Small intestine (tissue), 7 donors: ENCODE results near the gene FAM53A. TPM values are rescaled to one million over a fixed set of nuclear protein-coding genes. Genes with fewer than 3 reads are reported as not detected.

Experiments
- DNase-seq, 2 donors: peaks; one replicate each; pipeline versions ENCODE4 v3.0.0 to v3.0.0-alpha.2; 2013
- FAIRE-seq: peaks from 2 replicates; lab custom pipeline; 2012; peaks lifted over from hg19 to GRCh38; lab: Jason Lieb, UNC
- H3K27ac ChIP-seq, 3 donors: one replicate each; pipeline ENCODE4 v1.5.1; 2013; ENCODE audit warnings: low read length in 2 of 3, mild to moderate bottlenecking in 2 of 3, control low read depth in 1 of 3, inconsistent platforms in 1 of 3, low read depth in 1 of 3, moderate library complexity in 1 of 3
- H3K27me3 ChIP-seq, 3 donors: one replicate each; pipeline ENCODE4 v1.6.1; 2013; ENCODE audit warnings: low read length in 3 of 3, inconsistent platforms in 1 of 3; ENCODE audit not compliant: control insufficient read depth in 3 of 3, insufficient read depth in 3 of 3
- H3K36me3 ChIP-seq, 3 donors: one replicate each; pipeline ENCODE4 v1.6.1; 2013; ENCODE audit warnings: low read length in 3 of 3, inconsistent platforms in 1 of 3, low read depth in 1 of 3, mild to moderate bottlenecking in 1 of 3, moderate library complexity in 1 of 3; ENCODE audit not compliant: control insufficient read depth in 3 of 3, insufficient read depth in 2 of 3
- H3K4me1 ChIP-seq, 3 donors: one replicate each; pipeline ENCODE4 v1.6.1; 2013; ENCODE audit warnings: low read length in 2 of 3, inconsistent platforms in 1 of 3, low read depth in 1 of 3, mild to moderate bottlenecking in 1 of 3, moderate library complexity in 1 of 3; ENCODE audit not compliant: control insufficient read depth in 3 of 3, insufficient read depth in 2 of 3
- H3K4me3 ChIP-seq, 3 donors: one replicate each; pipeline ENCODE4 v1.5.1; 2013; ENCODE audit warnings: low read length in 3 of 3, control low read depth in 1 of 3, inconsistent platforms in 1 of 3, low read depth in 1 of 3, mild to moderate bottlenecking in 1 of 3, moderate library complexity in 1 of 3
- H3K9me3 ChIP-seq, 2 donors: one replicate each; pipeline ENCODE4 v1.6.1; 2013; ENCODE audit warnings: low read depth in 1 of 2, low read length in 1 of 2; ENCODE audit not compliant: control insufficient read depth in 2 of 2, insufficient read depth in 1 of 2
- WGBS, 3 donors: extraction: QIAGEN DNeasy Blood & Tissue Kit; methylation state at CpG; one replicate each; pipeline ENCODE4 v1.1.7; 2013; 5-methylcytosine and 5-hydroxymethylcytosine counted together
- polyA plus RNA-seq, 4 donors: library from polyadenylated mRNA; stranded (reverse) in 3 of 4; unstranded in 1 of 4; fragments of 200-250 nt in 3 of 4; fragments of 120-200 nt in 1 of 4; gene quantifications; one replicate each; pipeline versions ENCODE4 v1.2.1 to v1.2.3, GENCODE V29; 2013
- donor health status: healthy with polysubstance abuse.
- donor health status: control.
- donor health status: control.
- donor health status: Bipolar disorder and iron deficiency.
- donor health status: healthy.

Gene FAM53A
- polyA plus RNA-seq, 4 donors = 0.27 to 1.1 (median 0.97) TPM; not detected in 1

GRCh38 chr4:1666391-1666790 lies 17.7 kb downstream of the FAM53A start:
- WGBS, 3 donors = 81 to 83% (median 82%) methylated on average over 12 of the region's 12 CpGs
- DNase-seq = no peak
- no peaks in the 10 kb centered on the region for H3K4me1 ChIP-seq
- no peak for FAIRE-seq
- no peaks in the 10 kb centered on the region for H3K27me3 ChIP-seq
- H3K36me3 ChIP-seq = no peaks in the 10 kb centered on the region
- no peaks in the 10 kb centered on the region for H3K9me3 ChIP-seq
- no peak overlapping the region for H3K4me3 ChIP-seq
- no peak overlapping the region for H3K27ac ChIP-seq

GRCh38 chr4:1664141-1664540 lies 20.0 kb downstream of the FAM53A start:
- no peak for DNase-seq
- Histone ChIP-seq H3K36me3 (no peaks in the 10 kb centered on the region), H3K27ac (no peak overlapping the region), H3K4me1 (no peaks in the 10 kb centered on the region), H3K27me3 (no peaks in the 10 kb centered on the region), H3K9me3 (no peaks in the 10 kb centered on the region), H3K4me3 (no peak overlapping the region)
- WGBS, 3 donors = 83 to 92% (median 91%) methylated on average over 8 of the region's 8 CpGs
- no peak for FAIRE-seq

- Histone ChIP-seq H3K27ac (no peak overlapping the region), H3K4me3 (no peak overlapping the region), H3K36me3 (no peaks in the 10 kb centered on the region), H3K4me1 (no peaks in the 10 kb centered on the region), H3K9me3 (no peaks in the 10 kb centered on the region), H3K27me3 (no peaks in the 10 kb centered on the region)
- WGBS, 3 donors = 94 to 95% (median 95%) methylated on average over 5 of the region's 5 CpGs
- FAIRE-seq (no peak), DNase-seq (no peak)
These were observed 20.6 kb downstream of the FAM53A start for GRCh38 chr4:1663549-1663948.

- Histone ChIP-seq H3K9me3 (no peaks in the 10 kb centered on the region), H3K4me1 (no peaks in the 10 kb centered on the region), H3K36me3 (no peaks in the 10 kb centered on the region), H3K27ac (no peak overlapping the region), H3K4me3 (no peak overlapping the region), H3K27me3 (no peaks in the 10 kb centered on the region)
- WGBS, 3 donors = 87 to 90% (median 88%) methylated on average over 14 of the region's 14 CpGs
- no peak for DNase-seq
- FAIRE-seq = no peak
These were observed 22.4 kb downstream of the FAM53A start for GRCh38 chr4:1661695-1662094.

- WGBS, 3 donors = 73 to 85% (median 79%) methylated on average over 22 to 25 of the region's 25 CpGs
- no peak overlapping the region for H3K4me3 ChIP-seq
- no peaks in the 10 kb centered on the region for H3K36me3 ChIP-seq
- no peaks in the 10 kb centered on the region for H3K9me3 ChIP-seq
- FAIRE-seq (no peak), DNase-seq (no peak)
- no peaks in the 10 kb centered on the region for H3K4me1 ChIP-seq
- H3K27ac ChIP-seq = no peak overlapping the region
- no peaks in the 10 kb centered on the region for H3K27me3 ChIP-seq
These were observed 23.0 kb downstream of the FAM53A start for GRCh38 chr4:1660948-1661677.

- Histone ChIP-seq H3K27ac (no peak overlapping the region), H3K27me3 (no peaks in the 10 kb centered on the region), H3K4me3 (no peak overlapping the region), H3K36me3 (no peaks in the 10 kb centered on the region), H3K4me1 (no peaks in the 10 kb centered on the region), H3K9me3 (no peaks in the 10 kb centered on the region)
- no peak for FAIRE-seq
- DNase-seq = no peak
- 93 to 94% (median 94%) methylated on average over 35 to 39 of the region's 39 CpGs for WGBS, 3 donors
These were observed 24.7 kb downstream of the FAM53A start for GRCh38 chr4:1659104-1660043.

- H3K4me1 ChIP-seq = no peaks in the 10 kb centered on the region
These were observed 25.5 kb downstream of the FAM53A start for GRCh38 chr4:1658581-1658980.

GRCh38 chr4:1658146-1658545 lies 26.0 kb downstream of the FAM53A start:
- Histone ChIP-seq H3K4me3 (no peak overlapping the region), H3K27ac (no peak overlapping the region), H3K27me3 (no peaks in the 10 kb centered on the region), H3K9me3 (no peaks in the 10 kb centered on the region), H3K36me3 (no peaks in the 10 kb centered on the region), H3K4me1 (no peaks in the 10 kb centered on the region)
- FAIRE-seq (no peak), DNase-seq (no peak)
- WGBS, 3 donors = 86 to 91% (median 89%) methylated on average over 12 of the region's 12 CpGs

More at GRCh38 chr4:1658581-1658980, 25.5 kb downstream of the FAM53A start:
- FAIRE-seq = no peak
- Histone ChIP-seq H3K27ac (no peak overlapping the region), H3K36me3 (no peaks in the 10 kb centered on the region), H3K4me3 (no peak overlapping the region), H3K27me3 (no peaks in the 10 kb centered on the region), H3K9me3 (no peaks in the 10 kb centered on the region)
- DNase-seq = no peak
- WGBS, 3 donors = 89 to 95% (median 95%) methylated on average over 12 of the region's 12 CpGs
